ENCODE results near the gene MXD4.

The MXD4 gene

DNA sequence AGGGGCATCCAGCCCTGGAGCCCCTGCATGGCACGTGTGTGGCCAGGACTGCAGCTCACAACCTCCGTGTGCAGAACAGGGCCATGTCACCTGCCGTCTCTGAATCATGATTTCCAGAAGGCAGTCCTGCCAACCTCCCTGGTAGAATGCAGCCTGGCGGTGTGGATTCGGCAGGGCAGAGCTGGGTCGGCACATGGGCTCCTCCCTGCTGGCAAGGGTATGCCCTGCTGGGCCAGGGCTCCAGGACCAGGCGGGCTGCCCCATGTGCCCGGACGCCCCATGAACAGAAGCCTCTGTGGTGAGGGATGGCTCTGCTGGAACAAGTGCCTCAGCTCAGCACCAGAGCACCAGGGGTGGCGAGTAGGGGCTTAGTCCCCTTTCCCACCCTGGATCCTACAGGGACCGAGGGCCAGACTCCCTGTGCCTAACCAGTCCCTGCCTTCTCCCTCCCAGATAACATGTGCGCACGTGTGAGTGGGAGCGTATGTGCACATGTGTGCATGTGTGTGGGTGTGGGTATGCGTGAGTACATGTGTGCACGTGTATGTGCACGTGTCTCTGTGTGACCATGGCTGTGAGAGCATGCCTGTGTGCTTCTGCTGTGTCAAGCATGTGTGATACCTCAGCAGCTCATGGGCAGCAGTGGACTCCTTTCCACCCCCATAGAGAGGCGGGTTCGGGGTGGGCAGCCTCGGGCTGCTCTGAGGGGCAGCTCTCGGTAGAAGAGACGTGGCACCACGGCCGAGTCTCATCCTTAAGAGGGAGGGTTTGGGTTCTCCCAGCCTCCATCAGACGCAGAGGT is 10.3 kb upstream of the MXD4 start:
- Histone ChIP-seq H3K4me3 (IDR thresholded peaks at IDR 0.05; ENCODE audit: insufficient read depth, low read depth, low read length) (no peak overlapping the region), H3K4me1 (ENCODE audit: low read depth, poor library complexity, severe bottlenecking) (no peaks in the 10 kb centered on the region), H3K79me2 (ENCODE audit: insufficient read depth, low read depth) (no peaks in the 10 kb centered on the region), H3K9ac (no peak overlapping the region), H2AFZ (ENCODE audit: low read depth) (no peak overlapping the region), H3K27ac (no peak overlapping the region), H3K36me3 (ENCODE audit: insufficient read depth) (no peaks in the 10 kb centered on the region), H3K27me3 (ENCODE audit: insufficient read depth, low read depth) (no peaks in the 10 kb centered on the region), H4K20me1 (ENCODE audit: insufficient read depth) (no peaks in the 10 kb centered on the region), H3K4me2 (no peak overlapping the region)
- TF ChIP-seq, protein P1, sequence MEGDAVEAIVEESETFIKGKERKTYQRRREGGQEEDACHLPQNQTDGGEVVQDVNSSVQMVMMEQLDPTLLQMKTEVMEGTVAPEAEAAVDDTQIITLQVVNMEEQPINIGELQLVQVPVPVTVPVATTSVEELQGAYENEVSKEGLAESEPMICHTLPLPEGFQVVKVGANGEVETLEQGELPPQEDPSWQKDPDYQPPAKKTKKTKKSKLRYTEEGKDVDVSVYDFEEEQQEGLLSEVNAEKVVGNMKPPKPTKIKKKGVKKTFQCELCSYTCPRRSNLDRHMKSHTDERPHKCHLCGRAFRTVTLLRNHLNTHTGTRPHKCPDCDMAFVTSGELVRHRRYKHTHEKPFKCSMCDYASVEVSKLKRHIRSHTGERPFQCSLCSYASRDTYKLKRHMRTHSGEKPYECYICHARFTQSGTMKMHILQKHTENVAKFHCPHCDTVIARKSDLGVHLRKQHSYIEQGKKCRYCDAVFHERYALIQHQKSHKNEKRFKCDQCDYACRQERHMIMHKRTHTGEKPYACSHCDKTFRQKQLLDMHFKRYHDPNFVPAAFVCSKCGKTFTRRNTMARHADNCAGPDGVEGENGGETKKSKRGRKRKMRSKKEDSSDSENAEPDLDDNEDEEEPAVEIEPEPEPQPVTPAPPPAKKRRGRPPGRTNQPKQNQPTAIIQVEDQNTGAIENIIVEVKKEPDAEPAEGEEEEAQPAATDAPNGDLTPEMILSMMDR (conservative IDR thresholded peaks at IDR 0.05; ENCODE audit: low read depth, low read length), result no peak

DNA sequence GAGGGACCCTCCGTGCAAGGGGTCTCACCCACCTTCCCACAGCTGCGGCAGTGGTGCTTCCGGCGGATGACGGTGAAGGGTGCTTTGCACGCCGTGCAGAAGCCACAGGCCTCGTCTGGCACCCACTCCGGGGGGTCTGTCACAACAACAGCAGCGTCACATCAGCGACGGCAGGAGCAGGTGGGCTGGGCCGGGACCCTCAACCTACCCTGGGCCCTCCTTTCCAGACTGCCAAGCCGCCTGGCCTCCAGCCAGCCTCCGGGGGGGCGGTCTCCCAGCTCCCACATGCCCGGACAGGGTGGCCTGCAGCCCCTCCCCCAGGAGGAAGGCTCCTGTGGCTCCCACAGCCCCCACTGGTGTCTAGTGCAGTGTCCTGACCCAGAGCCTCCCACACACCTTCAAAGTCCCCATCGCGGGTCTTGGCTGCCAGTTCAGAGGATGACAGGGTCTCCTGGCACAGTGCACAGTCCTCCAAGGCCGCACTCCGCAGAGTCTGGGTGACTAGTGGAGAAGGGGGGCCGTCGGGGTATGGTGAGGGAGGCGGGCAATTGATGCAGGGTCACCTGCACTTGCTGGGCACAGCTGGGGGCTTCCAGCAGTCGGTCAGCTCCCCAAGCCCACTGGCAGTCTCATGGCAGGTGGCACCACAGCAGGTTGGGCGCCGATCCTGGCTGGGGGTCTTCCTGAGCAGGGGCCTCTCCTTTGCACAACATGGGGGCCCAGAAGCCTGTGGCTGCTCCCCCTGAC is 9.5 kb upstream of the MXD4 start:
- H3K4me1 ChIP-seq (ENCODE audit: low read depth, poor library complexity, severe bottlenecking), result no peaks in the 10 kb centered on the region
- TF ChIP-seq, protein P1 (conservative IDR thresholded peaks at IDR 0.05; ENCODE audit: low read depth, low read length), result no peak

DNA sequence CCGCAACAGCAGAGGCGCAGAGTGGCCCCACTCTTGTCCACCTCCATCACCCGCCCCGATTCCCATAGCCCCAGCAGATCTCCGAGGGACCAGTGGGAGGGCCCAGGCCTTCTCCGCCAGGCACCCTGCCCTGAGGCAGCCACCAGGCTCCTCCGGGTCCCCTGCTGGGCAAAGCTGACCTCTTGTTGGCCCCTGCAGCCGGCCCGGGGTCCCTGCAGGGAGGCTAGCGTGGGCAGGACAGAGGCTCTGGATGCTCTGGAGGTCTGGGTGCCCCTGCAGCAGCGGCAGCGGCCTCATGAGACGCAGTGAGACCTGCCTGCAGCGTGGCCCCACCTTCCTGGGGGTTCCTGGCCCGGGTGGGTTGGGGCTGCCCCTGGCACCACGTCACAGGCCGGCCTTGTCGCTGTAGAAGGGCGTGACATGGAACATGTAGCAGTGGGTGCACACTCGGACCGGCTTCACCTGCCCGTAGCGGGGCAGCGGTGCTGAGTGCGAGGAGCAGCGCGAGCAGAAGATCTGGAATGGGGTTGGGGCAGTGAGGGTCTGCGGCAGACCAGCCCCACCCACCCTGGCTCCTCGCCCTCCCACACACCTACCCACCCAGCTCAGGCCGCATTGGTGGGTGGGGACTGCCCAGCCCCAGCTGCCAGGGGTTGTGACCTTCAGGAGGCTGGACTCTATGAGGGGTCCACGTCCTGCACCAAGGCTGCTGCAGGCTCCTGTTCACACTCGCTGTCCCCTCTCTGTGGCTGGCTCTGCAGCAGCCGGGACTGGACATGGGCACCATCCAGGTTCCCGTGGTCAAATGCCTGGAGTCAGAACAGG is 8.6 kb upstream of the MXD4 start:
- no peak overlapping the region for H3K4me3 ChIP-seq (IDR thresholded peaks at IDR 0.05; ENCODE audit: insufficient read depth, low read depth, low read length)
- no peaks in the 10 kb centered on the region for H3K79me2 ChIP-seq (ENCODE audit: insufficient read depth, low read depth)
- H3K4me2 ChIP-seq, result no peak overlapping the region
- H3K36me3 ChIP-seq (ENCODE audit: insufficient read depth), result no peaks in the 10 kb centered on the region
- no peaks in the 10 kb centered on the region for H3K27me3 ChIP-seq (ENCODE audit: insufficient read depth, low read depth)
- no peak overlapping the region for H2AFZ ChIP-seq (ENCODE audit: low read depth)
- H3K4me1 ChIP-seq (ENCODE audit: low read depth, poor library complexity, severe bottlenecking), result no peaks in the 10 kb centered on the region
- H4K20me1 ChIP-seq (ENCODE audit: insufficient read depth), result no peaks in the 10 kb centered on the region
- TF ChIP-seq, protein P1 (conservative IDR thresholded peaks at IDR 0.05; ENCODE audit: low read depth, low read length), result no peak
- H3K9ac ChIP-seq, result no peak overlapping the region
- H3K27ac ChIP-seq, result no peak overlapping the region

More for the DNA sequence above, 9.5 kb upstream of the MXD4 start:
- Histone ChIP-seq H4K20me1 (ENCODE audit: insufficient read depth) (no peaks in the 10 kb centered on the region), H3K79me2 (ENCODE audit: insufficient read depth, low read depth) (no peaks in the 10 kb centered on the region), H3K36me3 (ENCODE audit: insufficient read depth) (no peaks in the 10 kb centered on the region), H3K4me3 (IDR thresholded peaks at IDR 0.05; ENCODE audit: insufficient read depth, low read depth, low read length) (no peak overlapping the region), H3K27me3 (ENCODE audit: insufficient read depth, low read depth) (no peaks in the 10 kb centered on the region), H3K9ac (no peak overlapping the region), H3K27ac (no peak overlapping the region), H3K4me2 (no peak overlapping the region), H2AFZ (ENCODE audit: low read depth) (no peak overlapping the region)

DNA sequence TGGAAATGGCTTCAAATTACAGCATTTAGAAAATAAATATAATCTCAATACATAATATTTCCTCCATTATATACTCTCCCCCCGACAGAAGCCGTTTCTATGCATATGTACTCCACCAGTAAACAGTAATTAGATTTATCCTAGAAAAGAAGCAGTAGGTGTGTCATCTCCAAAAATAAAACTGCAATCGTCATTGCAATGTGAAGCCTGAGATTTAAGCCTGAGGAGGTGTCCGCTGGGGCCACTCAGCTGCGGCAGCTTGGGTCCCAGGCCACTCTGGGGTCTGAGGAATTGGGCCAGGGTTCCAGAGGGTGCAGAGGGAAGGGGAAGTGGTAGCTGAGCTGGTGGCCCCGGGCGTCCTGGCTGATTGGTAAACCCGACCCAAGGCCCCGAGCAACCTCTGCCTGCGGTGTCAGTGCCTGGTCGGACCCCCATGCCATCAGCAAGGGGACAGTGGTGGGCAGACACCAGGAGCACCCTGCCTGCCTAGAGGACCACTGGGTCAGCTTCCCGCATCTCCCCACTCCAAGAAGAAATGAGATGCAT is 7.8 kb upstream of the MXD4 start:
- Histone ChIP-seq H3K4me3 (IDR thresholded peaks at IDR 0.05; ENCODE audit: insufficient read depth, low read depth, low read length) (no peak overlapping the region), H3K9ac (no peak overlapping the region), H3K36me3 (ENCODE audit: insufficient read depth) (no peaks in the 10 kb centered on the region), H3K27me3 (ENCODE audit: insufficient read depth, low read depth) (no peaks in the 10 kb centered on the region), H3K4me2 (no peak overlapping the region), H4K20me1 (ENCODE audit: insufficient read depth) (no peaks in the 10 kb centered on the region), H3K79me2 (ENCODE audit: insufficient read depth, low read depth) (no peaks in the 10 kb centered on the region), H2AFZ (ENCODE audit: low read depth) (no peak overlapping the region), H3K4me1 (ENCODE audit: low read depth, poor library complexity, severe bottlenecking) (no peaks in the 10 kb centered on the region), H3K27ac (no peak overlapping the region)
- TF ChIP-seq, protein P1 (conservative IDR thresholded peaks at IDR 0.05; ENCODE audit: low read depth, low read length), result no peak

All from KMS-11 (cell line).